ENCODE data around the gene CALN1. TPM values are rescaled to one million over a fixed set of nuclear protein-coding genes. Genes with fewer than 3 reads are reported as not detected.

Gene CALN1
- total and polyA plus RNA-seq, 2 of the 8 experiments (the other 6 are each of a cell fraction or from before 2014, with no cell fraction given) = 6.4 to 15.2 TPM

GRCh38 chr7:72446591-72447462, 34.7 kb upstream of the CALN1 start (continued):
- TF ChIP-seq, protein P1, sequence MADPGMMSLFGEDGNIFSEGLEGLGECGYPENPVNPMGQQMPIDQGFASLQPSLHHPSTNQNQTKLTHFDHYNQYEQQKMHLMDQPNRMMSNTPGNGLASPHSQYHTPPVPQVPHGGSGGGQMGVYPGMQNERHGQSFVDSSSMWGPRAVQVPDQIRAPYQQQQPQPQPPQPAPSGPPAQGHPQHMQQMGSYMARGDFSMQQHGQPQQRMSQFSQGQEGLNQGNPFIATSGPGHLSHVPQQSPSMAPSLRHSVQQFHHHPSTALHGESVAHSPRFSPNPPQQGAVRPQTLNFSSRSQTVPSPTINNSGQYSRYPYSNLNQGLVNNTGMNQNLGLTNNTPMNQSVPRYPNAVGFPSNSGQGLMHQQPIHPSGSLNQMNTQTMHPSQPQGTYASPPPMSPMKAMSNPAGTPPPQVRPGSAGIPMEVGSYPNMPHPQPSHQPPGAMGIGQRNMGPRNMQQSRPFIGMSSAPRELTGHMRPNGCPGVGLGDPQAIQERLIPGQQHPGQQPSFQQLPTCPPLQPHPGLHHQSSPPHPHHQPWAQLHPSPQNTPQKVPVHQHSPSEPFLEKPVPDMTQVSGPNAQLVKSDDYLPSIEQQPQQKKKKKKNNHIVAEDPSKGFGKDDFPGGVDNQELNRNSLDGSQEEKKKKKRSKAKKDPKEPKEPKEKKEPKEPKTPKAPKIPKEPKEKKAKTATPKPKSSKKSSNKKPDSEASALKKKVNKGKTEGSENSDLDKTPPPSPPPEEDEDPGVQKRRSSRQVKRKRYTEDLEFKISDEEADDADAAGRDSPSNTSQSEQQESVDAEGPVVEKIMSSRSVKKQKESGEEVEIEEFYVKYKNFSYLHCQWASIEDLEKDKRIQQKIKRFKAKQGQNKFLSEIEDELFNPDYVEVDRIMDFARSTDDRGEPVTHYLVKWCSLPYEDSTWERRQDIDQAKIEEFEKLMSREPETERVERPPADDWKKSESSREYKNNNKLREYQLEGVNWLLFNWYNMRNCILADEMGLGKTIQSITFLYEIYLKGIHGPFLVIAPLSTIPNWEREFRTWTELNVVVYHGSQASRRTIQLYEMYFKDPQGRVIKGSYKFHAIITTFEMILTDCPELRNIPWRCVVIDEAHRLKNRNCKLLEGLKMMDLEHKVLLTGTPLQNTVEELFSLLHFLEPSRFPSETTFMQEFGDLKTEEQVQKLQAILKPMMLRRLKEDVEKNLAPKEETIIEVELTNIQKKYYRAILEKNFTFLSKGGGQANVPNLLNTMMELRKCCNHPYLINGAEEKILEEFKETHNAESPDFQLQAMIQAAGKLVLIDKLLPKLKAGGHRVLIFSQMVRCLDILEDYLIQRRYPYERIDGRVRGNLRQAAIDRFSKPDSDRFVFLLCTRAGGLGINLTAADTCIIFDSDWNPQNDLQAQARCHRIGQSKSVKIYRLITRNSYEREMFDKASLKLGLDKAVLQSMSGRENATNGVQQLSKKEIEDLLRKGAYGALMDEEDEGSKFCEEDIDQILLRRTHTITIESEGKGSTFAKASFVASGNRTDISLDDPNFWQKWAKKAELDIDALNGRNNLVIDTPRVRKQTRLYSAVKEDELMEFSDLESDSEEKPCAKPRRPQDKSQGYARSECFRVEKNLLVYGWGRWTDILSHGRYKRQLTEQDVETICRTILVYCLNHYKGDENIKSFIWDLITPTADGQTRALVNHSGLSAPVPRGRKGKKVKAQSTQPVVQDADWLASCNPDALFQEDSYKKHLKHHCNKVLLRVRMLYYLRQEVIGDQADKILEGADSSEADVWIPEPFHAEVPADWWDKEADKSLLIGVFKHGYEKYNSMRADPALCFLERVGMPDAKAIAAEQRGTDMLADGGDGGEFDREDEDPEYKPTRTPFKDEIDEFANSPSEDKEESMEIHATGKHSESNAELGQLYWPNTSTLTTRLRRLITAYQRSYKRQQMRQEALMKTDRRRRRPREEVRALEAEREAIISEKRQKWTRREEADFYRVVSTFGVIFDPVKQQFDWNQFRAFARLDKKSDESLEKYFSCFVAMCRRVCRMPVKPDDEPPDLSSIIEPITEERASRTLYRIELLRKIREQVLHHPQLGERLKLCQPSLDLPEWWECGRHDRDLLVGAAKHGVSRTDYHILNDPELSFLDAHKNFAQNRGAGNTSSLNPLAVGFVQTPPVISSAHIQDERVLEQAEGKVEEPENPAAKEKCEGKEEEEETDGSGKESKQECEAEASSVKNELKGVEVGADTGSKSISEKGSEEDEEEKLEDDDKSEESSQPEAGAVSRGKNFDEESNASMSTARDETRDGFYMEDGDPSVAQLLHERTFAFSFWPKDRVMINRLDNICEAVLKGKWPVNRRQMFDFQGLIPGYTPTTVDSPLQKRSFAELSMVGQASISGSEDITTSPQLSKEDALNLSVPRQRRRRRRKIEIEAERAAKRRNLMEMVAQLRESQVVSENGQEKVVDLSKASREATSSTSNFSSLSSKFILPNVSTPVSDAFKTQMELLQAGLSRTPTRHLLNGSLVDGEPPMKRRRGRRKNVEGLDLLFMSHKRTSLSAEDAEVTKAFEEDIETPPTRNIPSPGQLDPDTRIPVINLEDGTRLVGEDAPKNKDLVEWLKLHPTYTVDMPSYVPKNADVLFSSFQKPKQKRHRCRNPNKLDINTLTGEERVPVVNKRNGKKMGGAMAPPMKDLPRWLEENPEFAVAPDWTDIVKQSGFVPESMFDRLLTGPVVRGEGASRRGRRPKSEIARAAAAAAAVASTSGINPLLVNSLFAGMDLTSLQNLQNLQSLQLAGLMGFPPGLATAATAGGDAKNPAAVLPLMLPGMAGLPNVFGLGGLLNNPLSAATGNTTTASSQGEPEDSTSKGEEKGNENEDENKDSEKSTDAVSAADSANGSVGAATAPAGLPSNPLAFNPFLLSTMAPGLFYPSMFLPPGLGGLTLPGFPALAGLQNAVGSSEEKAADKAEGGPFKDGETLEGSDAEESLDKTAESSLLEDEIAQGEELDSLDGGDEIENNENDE (IDR thresholded peaks at IDR 0.05; ENCODE audit: insufficient replicate concordance, low read length) = no peak
- TF ChIP-seq MAFK (IDR thresholded peaks at IDR 0.05; ENCODE audit: low read depth, low read length) (no peak), EZH2 (IDR thresholded peaks at IDR 0.05; ENCODE audit: low read depth, low read length, severe bottlenecking) (no peak), ATF2 (IDR thresholded peaks at IDR 0.05; ENCODE audit: low read length) (no peak)

Measured in H1 (cell line).